Karpas-422 (cell line): ENCODE data around the gene NEU4. TPM values are rescaled to one million over a fixed set of nuclear protein-coding genes. Genes with fewer than 3 reads are reported as not detected.
"Not testable (repeated sequence)": the region's sequence is repeated elsewhere in the genome, so short reads cannot be mapped to it uniquely, and the experiment has no call there.

Experiments used
- DNase-seq: peaks from one replicate; pipeline ENCODE4 v3.0.0-alpha.2; 2015
- H2AFZ ChIP-seq: fragments of 200-600 bp; sonication (generic); 2 replicates; pipeline ENCODE4 v1.6.1; 2014; ENCODE audit warnings: antibody characterized with exemption, low read length, mixed read lengths
- H3K27ac ChIP-seq: fragments of 200-600 bp; sonication (generic); 2 replicates; pipeline ENCODE4 v1.5.1; 2014; ENCODE audit warnings: mild to moderate bottlenecking, low read length, moderate library complexity
- H3K27me3 ChIP-seq: fragments of 200-600 bp; sonication (generic); 2 replicates; pipeline ENCODE4 v1.6.1; 2014; ENCODE audit warnings: low read length, mixed read lengths
- H3K36me3 ChIP-seq: fragments of 200-600 bp; sonication (generic); 2 replicates; pipeline ENCODE4 v1.6.1; 2014; ENCODE audit warnings: low read length, mixed read lengths; ENCODE audit not compliant: insufficient read depth
- H3K4me1 ChIP-seq: fragments of 200-600 bp; sonication (generic); 2 replicates; pipeline ENCODE4 v1.6.1; 2014; ENCODE audit warnings: mild to moderate bottlenecking, low read length, mixed read lengths
- H3K4me2 ChIP-seq: fragments of 200-600 bp; sonication (generic); 2 replicates; pipeline ENCODE4 v1.6.1; 2014; ENCODE audit warnings: low read length, low read depth, mild to moderate bottlenecking; ENCODE audit not compliant: poor library complexity, severe bottlenecking
- H3K4me3 ChIP-seq: fragments of 200-600 bp; sonication (generic); 2 replicates; pipeline ENCODE4 v1.5.1; 2014; ENCODE audit warnings: mild to moderate bottlenecking, antibody characterized with exemption, low read length, mixed read lengths
- H3K79me2 ChIP-seq: fragments of 200-600 bp; sonication (generic); 2 replicates; pipeline ENCODE4 v1.6.1; 2014; ENCODE audit warnings: mild to moderate bottlenecking, low read length, mixed read lengths
- H3K9ac ChIP-seq: fragments of 200-600 bp; sonication (generic); 2 replicates; pipeline ENCODE4 v1.6.0; 2014; ENCODE audit warnings: low read length
- H3K9me2 ChIP-seq: fragments of 200-600 bp; sonication (generic), shearing (Covaris generic); replicated peaks from 2 replicates; pipeline ENCODE4 v1.6.0; 2014; ENCODE audit warnings: mild to moderate bottlenecking, low read length, moderate library complexity; ENCODE audit not compliant: insufficient read depth
- H3K9me3 ChIP-seq: fragments of 300-700, 200-600 bp; sonication (generic); 2 replicates; pipeline ENCODE4 v1.6.1; 2014; ENCODE audit warnings: low read length, mixed read lengths
- H4K20me1 ChIP-seq: fragments of 200-600 bp; sonication (generic); 2 replicates; pipeline ENCODE4 v1.6.1; 2014; ENCODE audit warnings: mild to moderate bottlenecking, antibody characterized with exemption, low read length, low read depth; ENCODE audit not compliant: insufficient read depth
- total RNA-seq: library from RNA; depleted of rRNA; stranded (reverse); fragments of >200 nt; shearing (Covaris generic); gene quantifications from 2 replicates; pipeline ENCODE4 v1.2.3, GENCODE V29; 2014; ENCODE audit warnings: low replicate concordance

NEU4 gene
- total RNA-seq, 1 experiment from 2014 or later, result not detected

GRCh38 chr2:241819947-241820624 lies 11.1 kb downstream of the NEU4 start:
- not testable (repeated sequence) for H3K79me2 ChIP-seq, H3K27ac ChIP-seq, H2AFZ ChIP-seq, H3K9me3 ChIP-seq, H3K27me3 ChIP-seq, H3K4me1 ChIP-seq, H4K20me1 ChIP-seq, H3K9ac ChIP-seq, H3K36me3 ChIP-seq, H3K4me3 ChIP-seq, H3K4me2 ChIP-seq, DNase-seq, H3K9me2 ChIP-seq

DNA sequence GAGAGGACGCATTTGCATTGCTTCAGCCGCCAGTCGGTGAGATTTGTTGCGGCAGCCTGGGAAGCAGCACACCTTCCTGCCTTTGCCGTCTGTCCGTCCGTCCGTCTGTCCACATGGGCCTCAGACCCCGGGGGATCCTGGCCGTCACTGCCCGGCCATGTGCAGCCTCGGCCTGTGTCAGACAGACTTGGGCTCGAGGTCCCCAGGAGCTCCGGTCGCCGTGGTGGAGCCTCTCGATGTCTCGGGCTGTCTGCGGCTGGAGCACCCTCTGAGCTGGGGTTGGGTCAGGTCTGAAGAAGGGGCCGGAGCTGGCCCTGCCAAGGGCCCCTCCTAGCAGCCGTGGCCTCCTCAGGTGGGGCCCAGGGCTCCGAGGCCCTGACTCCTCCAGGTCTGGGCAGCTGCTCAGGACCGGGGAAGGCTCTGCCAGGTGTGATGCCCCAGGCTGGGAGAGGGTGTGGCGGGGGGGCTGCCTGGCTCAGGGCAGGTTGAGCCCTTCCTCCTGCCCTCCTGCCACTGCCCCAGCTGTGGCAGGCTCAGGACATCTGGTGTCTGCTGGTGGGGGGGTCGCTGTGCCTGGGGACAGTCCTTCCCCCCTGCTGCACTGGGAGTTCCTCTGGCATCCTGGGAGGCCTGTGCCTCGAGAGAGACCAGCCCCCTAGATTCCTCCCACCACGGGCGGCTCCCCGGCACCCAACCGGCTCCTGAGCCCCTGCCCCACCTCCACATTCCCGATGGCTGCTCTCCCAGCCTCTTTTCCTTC lies 11.8 kb downstream of the NEU4 start:
- Histone ChIP-seq H4K20me1 (no peaks in the 10 kb centered on the region), H3K9me2 (no peaks in the 10 kb centered on the region), H3K9me3 (no peaks in the 10 kb centered on the region; the same call in 1 of the 2 replicates), H3K4me2 (no peak overlapping the region), H3K27ac (no peak overlapping the region), H3K4me1 (no peaks in the 10 kb centered on the region), H2AFZ (no peak overlapping the region), H3K36me3 (no peaks in the 10 kb centered on the region), H3K79me2 (no peaks in the 10 kb centered on the region), H3K27me3 (no peaks in the 10 kb centered on the region), H3K4me3 (no peak overlapping the region), H3K9ac (no peak overlapping the region)
- DNase-seq, result no peak

DNA sequence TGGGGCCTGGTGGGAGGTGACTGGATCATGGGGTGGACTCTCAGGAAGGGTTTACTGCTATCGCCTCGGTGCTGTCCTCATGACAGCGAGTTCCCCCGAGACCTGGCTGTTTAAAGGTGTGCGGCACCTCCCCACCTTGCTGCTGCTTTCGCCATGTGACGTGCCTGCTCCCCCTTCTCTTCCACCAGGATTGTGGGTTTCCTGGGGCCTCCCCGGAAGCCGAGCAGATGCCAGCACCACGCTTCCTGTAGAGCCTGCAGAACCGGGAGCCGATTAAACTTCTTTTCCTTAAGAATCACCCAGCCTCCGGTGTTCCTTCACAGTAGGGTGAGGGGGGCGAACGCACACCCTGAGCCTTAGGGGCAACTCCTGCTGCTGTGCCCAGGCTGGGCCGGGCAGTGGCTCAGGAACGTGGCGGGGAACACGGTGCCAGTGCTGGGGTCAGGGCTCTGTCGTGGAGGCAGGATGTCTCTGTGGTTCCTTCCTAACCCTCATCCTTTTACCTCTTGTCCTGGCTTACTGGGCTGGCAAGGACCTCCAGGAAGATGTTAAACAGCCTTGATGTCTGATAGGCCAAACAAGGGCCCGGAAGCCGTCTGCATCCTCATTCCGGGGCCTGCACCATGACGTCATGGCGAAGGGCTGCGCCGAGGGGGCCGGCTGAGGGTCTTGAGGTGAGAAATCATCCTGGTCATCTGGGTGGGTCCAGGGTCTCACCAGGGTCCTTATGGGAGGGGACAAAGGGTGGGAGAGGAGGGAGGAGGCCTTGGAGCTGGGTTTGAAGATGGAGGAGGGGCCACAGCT lies 12.7 kb downstream of the NEU4 start:
- no peak for DNase-seq
- no peaks in the 10 kb centered on the region for H3K36me3 ChIP-seq
- H3K4me1 ChIP-seq, result no peaks in the 10 kb centered on the region
- no peak overlapping the region for H3K4me2 ChIP-seq
- H3K27ac ChIP-seq, result no peak overlapping the region
- no peaks in the 10 kb centered on the region for H3K9me2 ChIP-seq
- H2AFZ ChIP-seq, result no peak overlapping the region
- no peak overlapping the region for H3K9ac ChIP-seq
- H3K79me2 ChIP-seq, result no peaks in the 10 kb centered on the region
- no peaks in the 10 kb centered on the region for H3K27me3 ChIP-seq
- H3K4me3 ChIP-seq, result no peak overlapping the region
- no peaks in the 10 kb centered on the region for H4K20me1 ChIP-seq
- no peaks in the 10 kb centered on the region; the same call in 1 of the 2 replicates for H3K9me3 ChIP-seq

DNA sequence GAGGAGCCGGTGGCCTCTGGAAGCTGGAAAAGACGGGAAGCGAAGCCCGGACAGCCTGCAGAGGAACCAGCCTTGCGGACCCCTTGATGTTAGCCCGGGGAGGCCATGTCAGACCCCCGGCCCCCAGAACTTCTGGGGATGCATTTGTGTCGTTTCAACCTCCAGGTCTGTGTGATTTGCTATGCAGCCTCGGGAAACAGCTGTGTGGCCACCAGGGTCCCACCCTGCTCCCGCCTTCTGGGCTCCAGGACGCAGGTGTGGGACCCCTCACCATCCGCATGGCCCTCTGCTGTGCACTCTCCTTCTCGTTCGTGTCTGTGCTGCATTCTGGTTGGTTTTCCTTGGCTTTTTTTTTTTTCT lies 13.3 kb downstream of the NEU4 start:
- Histone ChIP-seq H3K4me2 (no peak overlapping the region), H3K4me1 (no peaks in the 10 kb centered on the region), H3K9me2 (no peaks in the 10 kb centered on the region), H3K79me2 (no peaks in the 10 kb centered on the region), H3K9me3 (peaks cover 4% of the 10 kb centered on the region), H3K27ac (no peak overlapping the region), H3K9ac (no peak overlapping the region), H4K20me1 (no peaks in the 10 kb centered on the region), H3K4me3 (no peak overlapping the region), H3K27me3 (peaks cover 3% of the 10 kb centered on the region; the same call in 1 of the 2 replicates), H3K36me3 (no peaks in the 10 kb centered on the region), H2AFZ (no peak overlapping the region)
- DNase-seq, result no peak

GRCh38 chr2:241823531-241824437 lies 14.8 kb downstream of the NEU4 start:
- H3K4me1 ChIP-seq, H2AFZ ChIP-seq, H3K9me2 ChIP-seq, H3K36me3 ChIP-seq, H3K27me3 ChIP-seq, DNase-seq, H3K4me3 ChIP-seq, H3K4me2 ChIP-seq, H3K79me2 ChIP-seq, H3K9ac ChIP-seq, H3K9me3 ChIP-seq, H3K27ac ChIP-seq, H4K20me1 ChIP-seq: not testable (repeated sequence)

- Histone ChIP-seq H3K36me3 (no peaks in the 10 kb centered on the region), H3K9me3 (peaks cover 6% of the 10 kb centered on the region), H4K20me1 (no peaks in the 10 kb centered on the region), H2AFZ (no peak overlapping the region), H3K9ac (no peak overlapping the region), H3K27me3 (peaks cover 3% of the 10 kb centered on the region; the same call in 1 of the 2 replicates), H3K4me3 (no peak overlapping the region), H3K79me2 (no peaks in the 10 kb centered on the region), H3K4me2 (no peak overlapping the region), H3K4me1 (no peaks in the 10 kb centered on the region), H3K9me2 (no peaks in the 10 kb centered on the region), H3K27ac (no peak overlapping the region)
- DNase-seq, result no peak
Measured at GRCh38 chr2:241827394-241827793, 18.4 kb downstream of the NEU4 start.

DNA sequence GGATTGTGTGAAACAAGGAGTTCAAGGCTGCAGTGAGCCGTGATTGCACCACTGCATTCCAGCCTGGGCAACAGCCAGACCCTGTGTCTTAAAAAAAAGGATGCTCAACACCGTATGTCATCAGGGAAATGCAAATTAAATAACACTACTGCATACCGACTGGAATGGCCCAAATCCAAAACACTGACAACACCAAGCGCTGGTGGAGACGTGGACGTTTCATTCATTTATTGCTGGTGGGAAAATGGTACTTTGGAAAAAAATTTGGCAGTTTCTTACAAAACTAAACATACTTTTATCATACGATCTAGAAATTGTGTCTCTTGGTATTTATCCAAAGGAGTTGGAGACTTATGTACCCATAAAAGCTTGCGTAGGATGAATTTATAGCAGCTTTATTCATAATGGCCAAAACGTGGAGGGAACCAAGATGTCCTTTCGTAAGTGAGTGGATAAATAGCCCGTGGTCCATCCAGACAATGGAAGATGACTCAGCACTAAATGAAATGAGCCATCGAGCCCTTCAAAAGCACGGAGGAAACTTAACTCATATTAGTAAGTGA lies 24.2 kb downstream of the NEU4 start:
- no peaks in the 10 kb centered on the region for H4K20me1 ChIP-seq
- no peaks in the 10 kb centered on the region for H3K27me3 ChIP-seq
- no peaks in the 10 kb centered on the region for H3K36me3 ChIP-seq
- H3K9me2 ChIP-seq, result no peaks in the 10 kb centered on the region
- no peak for DNase-seq
- H2AFZ ChIP-seq, result no peak overlapping the region
- H3K27ac ChIP-seq, result no peak overlapping the region
- H3K4me3 ChIP-seq, result no peak overlapping the region
- H3K9ac ChIP-seq, result no peak overlapping the region
- H3K4me1 ChIP-seq, result no peaks in the 10 kb centered on the region
- no peak overlapping the region for H3K4me2 ChIP-seq
- H3K79me2 ChIP-seq, result no peaks in the 10 kb centered on the region
- H3K9me3 ChIP-seq, result no peaks in the 10 kb centered on the region
